ENCODE results near the gene TRAPPC2L. TPM values are rescaled to one million over a fixed set of nuclear protein-coding genes. Genes with fewer than 3 reads are reported as not detected.

TRAPPC2L gene
- total RNA-seq, 1 experiment from 2014 or later, result 82.0 TPM

DNA sequence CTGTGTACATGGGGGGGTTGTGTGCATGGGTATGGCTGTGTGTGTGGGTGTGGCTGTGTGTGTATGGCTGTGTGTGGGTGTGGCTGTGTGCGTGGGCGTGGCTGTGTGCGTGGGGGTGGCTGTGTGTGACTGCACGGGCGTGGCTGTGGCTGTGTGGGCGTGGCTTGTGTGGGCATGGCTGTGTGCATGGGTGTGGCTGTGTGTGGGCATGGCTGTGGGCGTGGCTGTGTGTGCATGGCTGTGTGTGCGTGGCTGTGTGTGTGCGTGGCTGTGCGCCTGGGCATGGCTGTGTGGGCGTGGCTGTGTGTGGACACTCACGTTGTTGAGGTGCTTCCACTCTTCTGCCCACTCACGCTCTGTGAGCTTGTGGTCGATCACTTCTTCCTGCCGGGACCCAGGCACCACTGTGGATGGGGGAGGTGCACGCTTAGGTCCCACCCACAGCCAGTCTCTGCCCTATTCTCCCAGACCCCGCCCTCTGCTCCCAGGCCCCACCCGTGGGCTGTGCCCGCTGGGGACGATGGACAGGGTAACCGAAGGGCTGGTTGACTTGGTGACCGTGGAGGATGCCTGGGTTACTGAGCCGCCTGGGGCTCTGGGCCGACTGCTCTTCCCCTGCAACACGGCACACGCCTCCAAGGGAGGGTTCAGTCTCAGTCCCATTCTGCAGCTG is 25.6 kb downstream of the TRAPPC2L start (continued):
- TF ChIP-seq ESRRA (CRISPR knock-in tag; IDR thresholded peaks at IDR 0.05; ENCODE audit: borderline replicate concordance), result no peak

DNA sequence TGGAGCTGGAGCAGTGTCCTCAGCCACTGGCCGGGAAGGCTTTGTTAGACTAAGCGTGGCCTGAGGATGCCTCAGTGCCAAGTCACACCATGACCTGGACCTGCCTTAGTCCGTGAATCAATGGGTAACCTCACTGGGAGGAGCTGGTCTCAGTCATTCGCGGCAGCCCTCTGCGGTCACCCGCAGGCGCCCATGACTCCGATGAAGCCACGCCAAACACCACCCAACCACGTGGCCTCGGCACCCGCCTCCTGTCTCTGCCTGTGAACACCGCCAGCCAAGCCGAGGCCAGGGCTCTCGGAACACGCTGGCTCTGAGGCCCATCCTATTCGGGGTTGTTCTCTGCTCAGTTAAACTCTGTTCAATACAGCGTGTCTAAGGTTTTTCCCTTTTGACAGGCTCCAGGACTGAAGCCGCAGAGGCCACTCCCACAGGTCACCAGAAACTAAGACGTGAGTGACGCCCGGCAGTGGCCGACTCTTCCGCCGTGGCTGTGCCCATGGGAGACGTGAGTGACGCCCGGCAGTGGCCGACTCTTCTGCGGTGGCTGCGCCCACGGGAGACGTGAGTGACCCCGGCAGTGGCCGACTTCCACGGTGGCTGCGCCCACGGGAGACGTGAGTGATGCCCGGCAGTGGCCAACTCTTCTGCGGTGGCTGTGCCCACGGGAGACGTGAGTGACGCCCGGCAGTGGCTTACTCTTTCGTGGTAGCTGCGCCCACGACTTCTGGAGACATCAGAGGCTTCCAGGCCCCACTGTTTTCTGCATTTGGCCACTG is 26.4 kb downstream of the TRAPPC2L start:
- TF ChIP-seq, protein P1, sequence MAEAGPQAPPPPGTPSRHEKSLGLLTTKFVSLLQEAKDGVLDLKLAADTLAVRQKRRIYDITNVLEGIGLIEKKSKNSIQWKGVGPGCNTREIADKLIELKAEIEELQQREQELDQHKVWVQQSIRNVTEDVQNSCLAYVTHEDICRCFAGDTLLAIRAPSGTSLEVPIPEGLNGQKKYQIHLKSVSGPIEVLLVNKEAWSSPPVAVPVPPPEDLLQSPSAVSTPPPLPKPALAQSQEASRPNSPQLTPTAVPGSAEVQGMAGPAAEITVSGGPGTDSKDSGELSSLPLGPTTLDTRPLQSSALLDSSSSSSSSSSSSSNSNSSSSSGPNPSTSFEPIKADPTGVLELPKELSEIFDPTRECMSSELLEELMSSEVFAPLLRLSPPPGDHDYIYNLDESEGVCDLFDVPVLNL (CRISPR knock-in tag; IDR thresholded peaks at IDR 0.05; ENCODE audit: borderline replicate concordance, low read depth), result no peak
- TF ChIP-seq, protein P2, sequence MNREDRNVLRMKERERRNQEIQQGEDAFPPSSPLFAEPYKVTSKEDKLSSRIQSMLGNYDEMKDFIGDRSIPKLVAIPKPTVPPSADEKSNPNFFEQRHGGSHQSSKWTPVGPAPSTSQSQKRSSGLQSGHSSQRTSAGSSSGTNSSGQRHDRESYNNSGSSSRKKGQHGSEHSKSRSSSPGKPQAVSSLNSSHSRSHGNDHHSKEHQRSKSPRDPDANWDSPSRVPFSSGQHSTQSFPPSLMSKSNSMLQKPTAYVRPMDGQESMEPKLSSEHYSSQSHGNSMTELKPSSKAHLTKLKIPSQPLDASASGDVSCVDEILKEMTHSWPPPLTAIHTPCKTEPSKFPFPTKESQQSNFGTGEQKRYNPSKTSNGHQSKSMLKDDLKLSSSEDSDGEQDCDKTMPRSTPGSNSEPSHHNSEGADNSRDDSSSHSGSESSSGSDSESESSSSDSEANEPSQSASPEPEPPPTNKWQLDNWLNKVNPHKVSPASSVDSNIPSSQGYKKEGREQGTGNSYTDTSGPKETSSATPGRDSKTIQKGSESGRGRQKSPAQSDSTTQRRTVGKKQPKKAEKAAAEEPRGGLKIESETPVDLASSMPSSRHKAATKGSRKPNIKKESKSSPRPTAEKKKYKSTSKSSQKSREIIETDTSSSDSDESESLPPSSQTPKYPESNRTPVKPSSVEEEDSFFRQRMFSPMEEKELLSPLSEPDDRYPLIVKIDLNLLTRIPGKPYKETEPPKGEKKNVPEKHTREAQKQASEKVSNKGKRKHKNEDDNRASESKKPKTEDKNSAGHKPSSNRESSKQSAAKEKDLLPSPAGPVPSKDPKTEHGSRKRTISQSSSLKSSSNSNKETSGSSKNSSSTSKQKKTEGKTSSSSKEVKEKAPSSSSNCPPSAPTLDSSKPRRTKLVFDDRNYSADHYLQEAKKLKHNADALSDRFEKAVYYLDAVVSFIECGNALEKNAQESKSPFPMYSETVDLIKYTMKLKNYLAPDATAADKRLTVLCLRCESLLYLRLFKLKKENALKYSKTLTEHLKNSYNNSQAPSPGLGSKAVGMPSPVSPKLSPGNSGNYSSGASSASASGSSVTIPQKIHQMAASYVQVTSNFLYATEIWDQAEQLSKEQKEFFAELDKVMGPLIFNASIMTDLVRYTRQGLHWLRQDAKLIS (CRISPR knock-in tag; IDR thresholded peaks at IDR 0.05; ENCODE audit: borderline replicate concordance), result no peak
- TF ChIP-seq NR3C1 (CRISPR knock-in tag; conservative IDR thresholded peaks at IDR 0.05; ENCODE audit: low read depth), result no peak
- no peak for TF ChIP-seq KAT7 (CRISPR knock-in tag; IDR thresholded peaks at IDR 0.05; ENCODE audit: borderline replicate concordance)
- no peak for TF ChIP-seq SP1 (CRISPR knock-in tag; conservative IDR thresholded peaks at IDR 0.05)
- no peak for TF ChIP-seq RORB (CRISPR knock-in tag; IDR thresholded peaks at IDR 0.05)
- TF ChIP-seq NFE2L1 (CRISPR knock-in tag; IDR thresholded peaks at IDR 0.05), result no peak
- TF ChIP-seq, protein P3, sequence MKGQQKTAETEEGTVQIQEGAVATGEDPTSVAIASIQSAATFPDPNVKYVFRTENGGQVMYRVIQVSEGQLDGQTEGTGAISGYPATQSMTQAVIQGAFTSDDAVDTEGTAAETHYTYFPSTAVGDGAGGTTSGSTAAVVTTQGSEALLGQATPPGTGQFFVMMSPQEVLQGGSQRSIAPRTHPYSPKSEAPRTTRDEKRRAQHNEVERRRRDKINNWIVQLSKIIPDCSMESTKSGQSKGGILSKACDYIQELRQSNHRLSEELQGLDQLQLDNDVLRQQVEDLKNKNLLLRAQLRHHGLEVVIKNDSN (CRISPR knock-in tag; IDR thresholded peaks at IDR 0.05), result no peak
- TF ChIP-seq MYBL2 (CRISPR knock-in tag; IDR thresholded peaks at IDR 0.05), result no peak
- no peak for TF ChIP-seq NR1H2 (CRISPR knock-in tag; IDR thresholded peaks at IDR 0.05)
- TF ChIP-seq, protein P4, sequence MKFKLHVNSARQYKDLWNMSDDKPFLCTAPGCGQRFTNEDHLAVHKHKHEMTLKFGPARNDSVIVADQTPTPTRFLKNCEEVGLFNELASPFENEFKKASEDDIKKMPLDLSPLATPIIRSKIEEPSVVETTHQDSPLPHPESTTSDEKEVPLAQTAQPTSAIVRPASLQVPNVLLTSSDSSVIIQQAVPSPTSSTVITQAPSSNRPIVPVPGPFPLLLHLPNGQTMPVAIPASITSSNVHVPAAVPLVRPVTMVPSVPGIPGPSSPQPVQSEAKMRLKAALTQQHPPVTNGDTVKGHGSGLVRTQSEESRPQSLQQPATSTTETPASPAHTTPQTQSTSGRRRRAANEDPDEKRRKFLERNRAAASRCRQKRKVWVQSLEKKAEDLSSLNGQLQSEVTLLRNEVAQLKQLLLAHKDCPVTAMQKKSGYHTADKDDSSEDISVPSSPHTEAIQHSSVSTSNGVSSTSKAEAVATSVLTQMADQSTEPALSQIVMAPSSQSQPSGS (CRISPR knock-in tag; IDR thresholded peaks at IDR 0.05; ENCODE audit: borderline replicate concordance, low read depth), result no peak
- no peak for TF ChIP-seq ZNF317 (CRISPR knock-in tag; IDR thresholded peaks at IDR 0.05; ENCODE audit: borderline replicate concordance, low read depth)
- TF ChIP-seq JUN (CRISPR knock-in tag; IDR thresholded peaks at IDR 0.05), result no peak
- TF ChIP-seq, protein P5, sequence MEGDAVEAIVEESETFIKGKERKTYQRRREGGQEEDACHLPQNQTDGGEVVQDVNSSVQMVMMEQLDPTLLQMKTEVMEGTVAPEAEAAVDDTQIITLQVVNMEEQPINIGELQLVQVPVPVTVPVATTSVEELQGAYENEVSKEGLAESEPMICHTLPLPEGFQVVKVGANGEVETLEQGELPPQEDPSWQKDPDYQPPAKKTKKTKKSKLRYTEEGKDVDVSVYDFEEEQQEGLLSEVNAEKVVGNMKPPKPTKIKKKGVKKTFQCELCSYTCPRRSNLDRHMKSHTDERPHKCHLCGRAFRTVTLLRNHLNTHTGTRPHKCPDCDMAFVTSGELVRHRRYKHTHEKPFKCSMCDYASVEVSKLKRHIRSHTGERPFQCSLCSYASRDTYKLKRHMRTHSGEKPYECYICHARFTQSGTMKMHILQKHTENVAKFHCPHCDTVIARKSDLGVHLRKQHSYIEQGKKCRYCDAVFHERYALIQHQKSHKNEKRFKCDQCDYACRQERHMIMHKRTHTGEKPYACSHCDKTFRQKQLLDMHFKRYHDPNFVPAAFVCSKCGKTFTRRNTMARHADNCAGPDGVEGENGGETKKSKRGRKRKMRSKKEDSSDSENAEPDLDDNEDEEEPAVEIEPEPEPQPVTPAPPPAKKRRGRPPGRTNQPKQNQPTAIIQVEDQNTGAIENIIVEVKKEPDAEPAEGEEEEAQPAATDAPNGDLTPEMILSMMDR (IDR thresholded peaks at IDR 0.05), result no peak
- no peak for TF ChIP-seq ZNF423 (CRISPR knock-in tag; IDR thresholded peaks at IDR 0.05)
- no peak for TF ChIP-seq HMGA2 (CRISPR knock-in tag; IDR thresholded peaks at IDR 0.05)
- TF ChIP-seq, protein P6, sequence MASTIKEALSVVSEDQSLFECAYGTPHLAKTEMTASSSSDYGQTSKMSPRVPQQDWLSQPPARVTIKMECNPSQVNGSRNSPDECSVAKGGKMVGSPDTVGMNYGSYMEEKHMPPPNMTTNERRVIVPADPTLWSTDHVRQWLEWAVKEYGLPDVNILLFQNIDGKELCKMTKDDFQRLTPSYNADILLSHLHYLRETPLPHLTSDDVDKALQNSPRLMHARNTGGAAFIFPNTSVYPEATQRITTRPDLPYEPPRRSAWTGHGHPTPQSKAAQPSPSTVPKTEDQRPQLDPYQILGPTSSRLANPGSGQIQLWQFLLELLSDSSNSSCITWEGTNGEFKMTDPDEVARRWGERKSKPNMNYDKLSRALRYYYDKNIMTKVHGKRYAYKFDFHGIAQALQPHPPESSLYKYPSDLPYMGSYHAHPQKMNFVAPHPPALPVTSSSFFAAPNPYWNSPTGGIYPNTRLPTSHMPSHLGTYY (CRISPR knock-in tag; IDR thresholded peaks at IDR 0.05), result no peak
- POLR2A ChIA-PET, result no interaction called here
- Mint-ChIP-seq H3K4me3 (no peak overlapping the region), H3K27me3 (ENCODE audit: low read depth) (no peaks in the 10 kb centered on the region; the same call in 1 of the 2 replicates), H3K36me3 (no peaks in the 10 kb centered on the region), H3K9me3 (no peaks in the 10 kb centered on the region), H3K27ac (no peak overlapping the region), H3K4me1 (no peaks in the 10 kb centered on the region)
- no peak for DNase-seq (ENCODE audit: low spot score)
- CTCF ChIA-PET, result no interaction called here
- ATAC-seq, result no peak

Data from WTC11 (cell line).